Esophagus (tissue), 2 donors: ENCODE measurements around the gene ABHD18. TPM values are rescaled to one million over a fixed set of nuclear protein-coding genes. Genes with fewer than 3 reads are reported as not detected.
A peak's percentile ranks its signal among the peaks of the same experiment; 100 is the strongest.
"Not testable (repeated sequence)": the region's sequence is repeated elsewhere in the genome, so short reads cannot be mapped to it uniquely, and the experiment has no call there.

Source experiments
- H3K27ac ChIP-seq, 2 donors: one replicate each; pipeline ENCODE4 v1.5.1; 2013; ENCODE audit warnings: low read depth in 2 of 2, mild to moderate bottlenecking in 2 of 2, inconsistent platforms in 1 of 2, low read length in 1 of 2, moderate library complexity in 1 of 2
- H3K27me3 ChIP-seq, 2 donors: one replicate each; pipeline ENCODE4 v1.6.1; 2013; ENCODE audit warnings: low read length in 2 of 2, control low read depth in 1 of 2, mild to moderate bottlenecking in 1 of 2; ENCODE audit not compliant: insufficient read depth in 2 of 2, control insufficient read depth in 1 of 2
- H3K36me3 ChIP-seq, 2 donors: one replicate each; pipeline ENCODE4 v1.6.1; 2013; ENCODE audit warnings: low read length in 1 of 2; ENCODE audit not compliant: control insufficient read depth in 2 of 2, insufficient read depth in 2 of 2
- H3K4me1 ChIP-seq, 2 donors: one replicate each; pipeline ENCODE4 v1.6.1; 2013; ENCODE audit warnings: low read length in 1 of 2; ENCODE audit not compliant: control insufficient read depth in 2 of 2, insufficient read depth in 2 of 2
- H3K4me3 ChIP-seq, 2 donors: one replicate each; pipeline ENCODE4 v1.5.1; 2013; ENCODE audit warnings: low read length in 2 of 2, mild to moderate bottlenecking in 2 of 2, low read depth in 1 of 2, moderate library complexity in 1 of 2
- H3K9me3 ChIP-seq, 2 donors: one replicate each; pipeline ENCODE4 v1.6.1; 2013; ENCODE audit warnings: mild to moderate bottlenecking in 2 of 2, low read depth in 1 of 2, low read length in 1 of 2, moderate library complexity in 1 of 2; ENCODE audit not compliant: control insufficient read depth in 2 of 2, insufficient read depth in 1 of 2
- WGBS, 2 donors: extraction: QIAGEN DNeasy Blood & Tissue Kit; methylation state at CpG; one replicate each; pipeline ENCODE4 v1.1.7; 2013; 5-methylcytosine and 5-hydroxymethylcytosine counted together
- polyA plus RNA-seq, 2 donors: library from polyadenylated mRNA; stranded (reverse); fragments of 200-250 nt; gene quantifications; one replicate each; pipeline ENCODE4 v1.2.3, GENCODE V29; 2013
- donor health status: healthy with polysubstance abuse.
- donor health status: Bipolar disorder and iron deficiency.

Gene ABHD18
- polyA plus RNA-seq, 2 donors: 2.4 to 2.6 TPM

DNA sequence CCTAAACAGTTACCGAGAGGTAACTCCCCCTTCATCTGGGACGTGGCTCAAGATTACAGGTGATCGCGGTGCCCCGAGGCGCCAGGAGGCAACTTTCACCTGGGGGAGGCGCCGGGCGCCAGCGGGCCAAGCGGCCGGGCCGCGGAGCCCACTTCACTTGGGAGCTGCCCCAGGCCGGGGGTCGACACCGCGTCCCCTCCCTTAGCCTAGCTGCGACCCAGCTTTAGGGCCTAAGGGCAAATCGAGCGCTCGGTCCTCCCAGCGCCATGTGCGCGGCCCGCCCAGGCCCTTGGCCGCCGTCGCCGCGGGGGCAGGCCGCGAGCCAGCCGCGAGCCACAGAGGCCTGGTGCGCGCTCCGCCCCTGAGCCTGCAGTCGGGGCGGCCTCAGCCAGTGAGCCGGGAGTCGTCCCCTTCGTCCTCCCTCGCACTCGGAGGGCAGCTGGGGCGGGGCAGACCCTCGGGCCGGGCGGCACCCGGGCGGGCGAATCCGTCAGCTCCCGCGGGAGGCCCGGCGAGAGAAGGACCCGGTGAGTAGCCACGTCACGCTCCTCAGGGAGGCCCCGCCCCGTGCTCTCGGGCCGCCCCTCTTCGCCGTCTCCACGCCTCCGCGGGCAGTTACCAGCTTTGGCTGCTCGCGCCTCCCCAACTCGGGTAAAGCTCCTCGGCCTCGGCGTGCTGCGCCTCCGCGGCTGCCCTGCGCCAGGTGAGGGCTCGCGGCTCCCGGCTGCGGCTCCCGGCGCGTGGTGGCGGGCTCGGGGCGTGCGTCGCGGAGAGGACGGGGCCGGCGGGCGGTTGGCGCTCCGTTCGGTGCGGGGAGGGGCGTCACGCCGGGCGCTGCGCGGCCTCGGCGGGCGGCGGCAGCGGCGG, 95.7 kb downstream of the ABHD18 start, which contains the start of gene LARP1B:
Gene LARP1B, plus strand, starts transcription at position 614 of the 867 bp plus-strand sequence. CDS start 13,640 bp downstream, outside the sequence.
- peaks cover 0 to 3% of the 10 kb centered on the region in 2 donors for H3K4me1 ChIP-seq
- no peaks in the 10 kb centered on the region for H3K27me3 ChIP-seq
- no peaks in the 10 kb centered on the region for H3K36me3 ChIP-seq
- H3K27ac ChIP-seq: peak within 1 kb of the TSS; percentile 98 to 99
- no peaks in the 10 kb centered on the region for H3K9me3 ChIP-seq
- 1% methylated on average over 49 to 112 of the region's 112 CpGs for WGBS, 2 donors
- H3K4me3 ChIP-seq: peak within 1 kb of the TSS; percentile 75 to 89

DNA sequence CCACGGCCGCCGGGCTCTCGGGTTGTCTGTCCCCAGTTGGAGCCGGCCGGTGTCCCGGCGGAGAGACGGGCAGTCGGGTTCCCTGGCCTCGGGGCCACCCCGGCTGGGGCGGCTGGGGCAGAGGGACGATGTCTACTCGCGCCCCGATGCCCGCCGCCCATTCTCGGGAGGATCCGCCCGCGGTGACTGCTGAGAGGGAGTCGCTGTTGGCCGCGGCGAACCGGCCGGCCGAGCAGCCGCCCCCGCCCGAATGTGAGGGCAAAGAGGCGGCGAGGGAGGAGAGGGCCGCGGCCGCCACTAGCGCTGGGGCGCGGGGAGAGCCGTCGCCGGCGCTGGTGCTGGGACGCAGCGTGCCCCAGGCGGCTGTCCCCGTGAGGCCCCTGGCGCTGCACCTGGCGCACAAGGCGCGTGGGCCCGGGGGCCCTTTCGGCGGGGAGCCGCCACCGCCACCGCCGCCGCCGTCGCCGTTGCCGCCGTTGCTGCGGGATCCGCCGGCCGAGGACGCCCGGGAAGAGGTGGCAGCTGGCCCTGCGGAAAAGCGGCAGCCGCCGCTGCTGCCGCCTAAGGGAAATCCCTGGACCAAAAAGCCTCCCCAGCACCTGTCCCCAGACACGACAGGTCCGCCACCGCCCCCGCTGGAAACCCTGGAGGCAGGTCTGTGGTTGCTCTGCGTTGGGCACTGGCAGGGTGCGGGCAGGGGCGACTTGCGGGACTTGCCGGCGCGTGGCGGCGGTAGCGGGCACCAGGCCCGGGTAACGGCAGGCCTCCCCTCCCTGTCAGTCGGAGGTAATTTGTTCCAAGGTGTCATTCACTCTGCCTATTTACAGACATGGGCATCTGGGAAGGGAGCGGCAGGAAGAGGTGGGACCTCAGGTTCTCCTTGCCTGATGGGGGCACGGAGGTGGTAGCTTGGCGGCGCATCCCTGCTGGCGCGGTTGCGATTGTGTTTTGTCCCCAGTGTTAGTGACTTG, 96.6 kb downstream of the ABHD18 start:
- H3K27me3 ChIP-seq: no peaks in the 10 kb centered on the region
- H3K4me3 ChIP-seq: peak overlapping the region; percentile 75 to 89
- no peaks in the 10 kb centered on the region for H3K36me3 ChIP-seq
- 0% methylated on average over 88 to 101 of the region's 101 CpGs for WGBS, 2 donors
- H3K27ac ChIP-seq: peak overlapping the region; percentile 98 to 99
- no peaks in the 10 kb centered on the region for H3K9me3 ChIP-seq
- H3K4me1 ChIP-seq: peaks cover 0 to 3% of the 10 kb centered on the region in 2 donors

GRCh38 chr4:128066453-128066820, 101.2 kb downstream of the ABHD18 start:
- not testable (repeated sequence) for H3K27me3 ChIP-seq, H3K4me1 ChIP-seq, H3K4me3 ChIP-seq, H3K9me3 ChIP-seq, H3K36me3 ChIP-seq, H3K27ac ChIP-seq
- 95 to 99% methylated on average over 7 to 10 of the region's 10 CpGs for WGBS, 2 donors

DNA sequence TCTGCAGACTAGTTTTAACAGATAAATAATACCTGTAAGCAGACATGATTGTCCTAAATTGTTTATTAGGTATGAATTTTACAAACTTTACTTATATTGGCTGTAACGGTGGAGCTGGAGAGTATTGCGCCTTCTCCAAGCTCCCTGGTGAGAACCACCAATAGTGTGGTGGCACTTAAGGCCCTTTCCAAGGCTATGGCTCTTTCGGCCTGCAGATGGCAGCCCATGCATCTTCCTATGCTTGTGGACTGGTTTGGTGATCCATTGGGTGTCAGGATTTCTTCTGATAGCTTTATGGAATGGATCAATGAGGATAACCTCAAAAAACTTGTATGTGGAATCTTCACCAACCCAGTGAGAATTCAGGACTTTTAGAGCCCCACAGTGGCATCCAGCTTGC, 103.7 kb downstream of the ABHD18 start:
- no peak overlapping the region for H3K27ac ChIP-seq
- 91 to 94% methylated on average over 3 of the region's 3 CpGs for WGBS, 2 donors

DNA sequence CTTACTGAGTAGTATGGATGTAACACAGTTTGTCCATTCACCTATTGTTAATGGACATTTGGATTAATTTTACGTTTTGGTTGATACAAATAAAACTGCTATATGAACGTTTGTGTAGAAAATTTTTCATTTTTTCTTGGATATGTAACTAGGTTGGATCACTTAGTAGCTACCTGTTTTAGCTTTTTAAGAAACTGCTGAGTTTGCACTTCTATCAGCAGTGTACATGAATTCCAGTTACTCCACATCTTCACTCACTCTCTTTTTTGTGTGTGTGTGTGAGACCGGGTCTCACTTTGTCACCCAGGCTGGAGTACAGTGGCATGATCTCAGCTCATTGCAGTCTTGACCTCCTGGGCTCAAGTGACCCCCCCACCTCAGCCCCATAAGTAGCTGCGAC, 111.3 kb downstream of the ABHD18 start:
- Histone ChIP-seq H3K9me3 (no peaks in the 10 kb centered on the region), H3K27ac (no peak overlapping the region), H3K4me3 (no peak overlapping the region), H3K27me3 (no peaks in the 10 kb centered on the region), H3K36me3 (peaks cover 0 to 2% of the 10 kb centered on the region in 2 donors), H3K4me1 (no peaks in the 10 kb centered on the region)
- WGBS, 2 donors: 83 to 87% methylated on average over 4 of the region's 4 CpGs

More for the DNA sequence above, 103.7 kb downstream of the ABHD18 start:
- Histone ChIP-seq H3K36me3 (peaks cover 0 to 2% of the 10 kb centered on the region in 2 donors), H3K27me3 (no peaks in the 10 kb centered on the region), H3K4me1 (no peaks in the 10 kb centered on the region), H3K9me3 (no peaks in the 10 kb centered on the region), H3K4me3 (no peak overlapping the region)

Other genes starting within 250 kb of the ABHD18 start
- gene SLC25A31, start 235.0 kb upstream of the ABHD18 start, polyA plus RNA-seq: not detected
- 10 to 100 TPM in 1 of 2 donors, 1 to 10 TPM in 1; 4.4 to 11.6 TPM for gene HSPA4L, start 183.1 kb upstream of the ABHD18 start, polyA plus RNA-seq
- gene PLK4, start 84.5 kb upstream of the ABHD18 start, polyA plus RNA-seq: 1 to 10 TPM; 4.0 to 6.1 TPM
- 10 to 100 TPM in 1 of 2 donors, 1 to 10 TPM in 1; 7.6 to 10.5 TPM for gene MFSD8, start 233 bp upstream of the ABHD18 start, polyA plus RNA-seq
- gene LARP1B, start 95.9 kb downstream of the ABHD18 start, polyA plus RNA-seq: 10 to 100 TPM in 1 of 2 donors, 1 to 10 TPM in 1; 9.7 to 11.0 TPM